ENCODE results near the gene PER2. TPM values are rescaled to one million over a fixed set of nuclear protein-coding genes. Genes with fewer than 3 reads are reported as not detected.
"Not testable (repeated sequence)": the region's sequence is repeated elsewhere in the genome, so short reads cannot be mapped to it uniquely, and the experiment has no call there.

PER2 gene
- total RNA-seq, 2 donors from 2014 or later, result 5.2 to 9.4 TPM

GRCh38 chr2:238314576-238314975 is 26.2 kb upstream of the PER2 start:
- Histone ChIP-seq H3K36me3 (no peaks in the 10 kb centered on the region), H3K4me1 (peaks cover 0 to 3% of the 10 kb centered on the region in 2 donors), H3K27me3 (no peaks in the 10 kb centered on the region), H3K4me3 (no peak overlapping the region), H3K9me3 (no peaks in the 10 kb centered on the region), H3K27ac (no peak overlapping the region)
- DNase-seq (ENCODE audit: low spot score), result no peak
- TF ChIP-seq, protein P1, sequence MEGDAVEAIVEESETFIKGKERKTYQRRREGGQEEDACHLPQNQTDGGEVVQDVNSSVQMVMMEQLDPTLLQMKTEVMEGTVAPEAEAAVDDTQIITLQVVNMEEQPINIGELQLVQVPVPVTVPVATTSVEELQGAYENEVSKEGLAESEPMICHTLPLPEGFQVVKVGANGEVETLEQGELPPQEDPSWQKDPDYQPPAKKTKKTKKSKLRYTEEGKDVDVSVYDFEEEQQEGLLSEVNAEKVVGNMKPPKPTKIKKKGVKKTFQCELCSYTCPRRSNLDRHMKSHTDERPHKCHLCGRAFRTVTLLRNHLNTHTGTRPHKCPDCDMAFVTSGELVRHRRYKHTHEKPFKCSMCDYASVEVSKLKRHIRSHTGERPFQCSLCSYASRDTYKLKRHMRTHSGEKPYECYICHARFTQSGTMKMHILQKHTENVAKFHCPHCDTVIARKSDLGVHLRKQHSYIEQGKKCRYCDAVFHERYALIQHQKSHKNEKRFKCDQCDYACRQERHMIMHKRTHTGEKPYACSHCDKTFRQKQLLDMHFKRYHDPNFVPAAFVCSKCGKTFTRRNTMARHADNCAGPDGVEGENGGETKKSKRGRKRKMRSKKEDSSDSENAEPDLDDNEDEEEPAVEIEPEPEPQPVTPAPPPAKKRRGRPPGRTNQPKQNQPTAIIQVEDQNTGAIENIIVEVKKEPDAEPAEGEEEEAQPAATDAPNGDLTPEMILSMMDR (IDR thresholded peaks at IDR 0.05), result no peak

DNA sequence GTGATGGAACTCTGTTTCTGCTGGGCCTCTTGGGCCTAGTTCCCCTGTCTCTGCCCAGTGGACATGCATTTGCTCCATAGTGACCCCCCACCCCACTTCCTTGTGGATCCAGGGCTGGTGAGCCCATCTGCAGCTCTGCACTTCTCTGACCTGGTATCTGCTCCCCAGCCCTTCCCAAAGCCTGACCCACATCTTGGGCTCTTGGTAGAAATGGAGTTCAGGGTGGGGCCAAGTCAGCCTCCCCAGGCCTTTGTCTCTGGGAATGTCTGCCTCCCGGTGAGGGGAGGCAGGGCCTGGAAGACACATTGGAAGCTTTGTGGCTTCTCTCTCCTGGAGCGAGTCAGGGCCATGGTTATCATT is 25.6 kb upstream of the PER2 start:
- Histone ChIP-seq H3K27ac (no peak overlapping the region), H3K4me3 (no peak overlapping the region), H3K4me1 (no peaks in the 10 kb centered on the region), H3K36me3 (no peaks in the 10 kb centered on the region), H3K9me3 (no peaks in the 10 kb centered on the region), H3K27me3 (no peaks in the 10 kb centered on the region)
- DNase-seq (ENCODE audit: low spot score), result no peak
- TF ChIP-seq, protein P1 (IDR thresholded peaks at IDR 0.05), result no peak

- Histone ChIP-seq H3K27me3 (no peaks in the 10 kb centered on the region), H3K27ac (no peak overlapping the region), H3K4me1 (no peaks in the 10 kb centered on the region), H3K4me3 (no peak overlapping the region), H3K36me3 (no peaks in the 10 kb centered on the region), H3K9me3 (no peaks in the 10 kb centered on the region)
- TF ChIP-seq, protein P1 (IDR thresholded peaks at IDR 0.05), result no peak
- no peak for DNase-seq (ENCODE audit: low spot score)
Measured at GRCh38 chr2:238313289-238313990, 25.0 kb upstream of the PER2 start.

DNA sequence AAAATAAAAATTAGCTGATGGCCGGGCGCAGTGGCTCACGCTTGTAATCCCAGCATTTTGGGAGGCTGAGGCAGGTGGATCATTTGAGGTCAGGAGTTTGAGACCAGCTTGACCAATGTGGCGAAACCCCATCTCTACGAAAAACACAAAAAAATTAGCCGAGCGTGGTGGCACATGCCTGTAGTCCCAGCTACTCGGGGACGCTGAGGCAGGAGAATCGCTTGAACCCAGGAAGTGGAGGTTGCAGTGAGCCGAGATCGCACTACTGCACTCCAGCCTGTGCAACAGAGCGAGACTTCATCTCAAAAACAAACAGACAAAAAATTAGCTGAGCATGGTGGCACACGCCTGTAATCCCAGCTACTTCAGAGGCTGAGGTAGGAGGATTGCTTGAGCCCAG is 22.3 kb upstream of the PER2 start:
- not testable (repeated sequence) for H3K27me3 ChIP-seq; H3K4me1 ChIP-seq; DNase-seq (ENCODE audit: low spot score); H3K4me3 ChIP-seq; H3K36me3 ChIP-seq; H3K9me3 ChIP-seq; H3K27ac ChIP-seq

DNA sequence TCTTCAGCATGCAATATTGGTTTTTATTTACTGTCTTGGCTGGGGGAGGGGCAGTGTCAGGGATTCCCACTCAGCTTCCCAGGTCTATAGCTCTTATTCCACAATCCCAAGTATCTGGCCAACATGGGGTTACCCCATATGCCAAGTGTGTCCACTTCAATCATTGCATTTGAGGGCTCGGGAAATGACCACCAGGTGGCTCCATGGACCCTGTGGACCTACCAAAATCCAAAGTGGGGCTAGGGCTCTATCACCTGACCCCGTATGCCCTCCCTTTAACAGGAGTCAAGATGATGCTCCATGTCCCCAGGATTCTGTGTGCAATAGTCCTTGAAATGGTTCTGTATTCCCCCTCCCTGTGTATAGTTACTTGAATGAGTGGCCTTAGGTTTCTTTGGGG is 19.8 kb upstream of the PER2 start:
- TF ChIP-seq, protein P1 (IDR thresholded peaks at IDR 0.05), result no peak
- no peak for DNase-seq (ENCODE audit: low spot score)
- H3K4me1 ChIP-seq, result no peaks in the 10 kb centered on the region
- no peak overlapping the region for H3K4me3 ChIP-seq
- no peaks in the 10 kb centered on the region for H3K9me3 ChIP-seq
- no peaks in the 10 kb centered on the region for H3K36me3 ChIP-seq
- no peaks in the 10 kb centered on the region for H3K27me3 ChIP-seq
- no peak overlapping the region for H3K27ac ChIP-seq

DNA sequence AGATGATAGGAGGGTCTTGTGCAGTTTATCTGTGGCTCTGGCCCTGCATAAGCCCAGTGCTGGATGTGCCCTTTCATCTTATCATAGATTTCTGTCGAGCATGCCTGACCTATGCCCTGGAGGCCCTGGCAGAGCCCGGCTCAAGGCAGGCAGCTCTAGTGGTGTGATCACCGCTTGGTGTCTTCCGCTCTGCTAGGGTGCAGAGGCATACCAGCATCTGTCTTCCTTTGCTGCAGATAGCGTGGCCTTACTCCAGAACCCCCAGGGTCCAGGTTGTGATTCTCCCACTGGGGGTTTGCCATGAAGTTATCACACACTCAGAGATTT is 18.2 kb upstream of the PER2 start:
- Histone ChIP-seq H3K27ac (no peak overlapping the region), H3K27me3 (no peaks in the 10 kb centered on the region), H3K4me3 (no peak overlapping the region), H3K9me3 (no peaks in the 10 kb centered on the region), H3K36me3 (no peaks in the 10 kb centered on the region), H3K4me1 (no peaks in the 10 kb centered on the region)
- TF ChIP-seq, protein P1 (IDR thresholded peaks at IDR 0.05), result no peak
- no peak for DNase-seq (ENCODE audit: low spot score)

Data from right atrium auricular region (tissue), 2 donors.